ENCODE results near the gene CBR3. TPM values are rescaled to one million over a fixed set of nuclear protein-coding genes. Genes with fewer than 3 reads are reported as not detected.

CBR3 gene
- total RNA-seq, result 3.6 and 19.4 TPM in 2 replicates

GRCh38 chr21:36134803-36135390 is at the start of gene CBR3:
Gene CBR3 (plus strand): TSS chr21:36135079. CDS start chr21:36135193, 114 bp downstream.

GRCh38 chr21:36156815-36157670 is 22.2 kb downstream of the CBR3 start, which contains the start of gene DOP1B:
Gene DOP1B (plus strand): TSS chr21:36156824. CDS start chr21:36164734, 7,910 bp downstream.

Other genes with a start within 250 kb of the CBR3 start
- gene SETD4, start 74.6 kb upstream of the CBR3 start, total RNA-seq, result 9.7 and 11.2 TPM in 2 replicates
- gene CBR1, start 65.1 kb upstream of the CBR3 start, total RNA-seq, result 89.2 and 167 TPM in 2 replicates
- 0.80 and 6.6 TPM in 2 replicates for gene DOP1B, start 21.7 kb downstream of the CBR3 start, total RNA-seq
- gene MORC3, start 185.1 kb downstream of the CBR3 start, total RNA-seq, result 15.9 and 16.1 TPM in 2 replicates